ENCODE results near the gene GNG10. TPM values are rescaled to one million over a fixed set of nuclear protein-coding genes. Genes with fewer than 3 reads are reported as not detected.

The GNG10 gene
- total RNA-seq, 1 donor from 2014 or later, result 29.6 TPM

GRCh38 chr9:111637421-111637950 lies 23.9 kb upstream of the GNG10 start:
- Mint-ChIP-seq H3K4me3 (ENCODE audit: unreplicated experiment) (no peak overlapping the region), H3K36me3 (ENCODE audit: low read depth, unreplicated experiment) (no peaks in the 10 kb centered on the region), H3K27me3 (ENCODE audit: low read depth, unreplicated experiment) (no peaks in the 10 kb centered on the region), H3K9me3 (ENCODE audit: unreplicated experiment) (no peaks in the 10 kb centered on the region), H3K27ac (ENCODE audit: unreplicated experiment) (no peak overlapping the region), H3K4me1 (ENCODE audit: low read depth, unreplicated experiment) (peaks cover 22% of the 10 kb centered on the region)
- H3K27me3 ChIP-seq (ENCODE audit: insufficient read depth, low read length), result no peaks in the 10 kb centered on the region
- H3K27ac ChIP-seq (ENCODE audit: low read depth, low read length), result no peak overlapping the region
- H2AFZ ChIP-seq (ENCODE audit: low read depth, low read length), result no peak overlapping the region
- no peak for TF ChIP-seq CTCF (IDR thresholded peaks at IDR 0.05; ENCODE audit: insufficient read depth, low read depth, low read length)
- TF ChIP-seq EZH2 (IDR thresholded peaks at IDR 0.05; ENCODE audit: insufficient read depth, low read length), result no peak
- no peaks in the 10 kb centered on the region for H3K9me3 ChIP-seq (ENCODE audit: insufficient read depth, low read depth, low read length)
- FAIRE-seq (no peak), DNase-seq (ENCODE audit: low read depth) (no peak)
- peaks cover 67% of the 10 kb centered on the region for H4K20me1 ChIP-seq (ENCODE audit: insufficient read depth, low read length)
- no peak overlapping the region for H3K4me2 ChIP-seq (ENCODE audit: low read length)
- H3K9ac ChIP-seq (ENCODE audit: low read length), result no peak overlapping the region
- peaks cover 9% of the 10 kb centered on the region for H3K4me1 ChIP-seq (ENCODE audit: insufficient read depth, low read length)
- H3K4me3 ChIP-seq (ENCODE audit: insufficient read depth, low read depth, low read length), result no peak overlapping the region
- peaks cover 70% of the 10 kb centered on the region for H3K79me2 ChIP-seq (ENCODE audit: insufficient read depth, low read length)
- H3K36me3 ChIP-seq (ENCODE audit: insufficient read depth, low read length), result no peaks in the 10 kb centered on the region

- H3K36me3 ChIP-seq (ENCODE audit: insufficient read depth, low read length), result peaks cover 18% of the 10 kb centered on the region
- peaks cover 48% of the 10 kb centered on the region for H4K20me1 ChIP-seq (ENCODE audit: insufficient read depth, low read length)
- Mint-ChIP-seq H3K36me3 (ENCODE audit: low read depth, unreplicated experiment) (peaks cover 12% of the 10 kb centered on the region), H3K9me3 (ENCODE audit: unreplicated experiment) (no peaks in the 10 kb centered on the region), H3K4me1 (ENCODE audit: low read depth, unreplicated experiment) (no peaks in the 10 kb centered on the region), H3K4me3 (ENCODE audit: unreplicated experiment) (no peak overlapping the region), H3K27me3 (ENCODE audit: low read depth, unreplicated experiment) (no peaks in the 10 kb centered on the region), H3K27ac (ENCODE audit: unreplicated experiment) (no peak overlapping the region)
- no peaks in the 10 kb centered on the region for H3K9me3 ChIP-seq (ENCODE audit: insufficient read depth, low read depth, low read length)
- H3K9ac ChIP-seq (ENCODE audit: low read length), result no peak overlapping the region
- no peak overlapping the region for H3K4me2 ChIP-seq (ENCODE audit: low read length)
- H3K4me1 ChIP-seq (ENCODE audit: insufficient read depth, low read length), result no peaks in the 10 kb centered on the region
- no peak overlapping the region for H3K27ac ChIP-seq (ENCODE audit: low read depth, low read length)
- no peaks in the 10 kb centered on the region for H3K27me3 ChIP-seq (ENCODE audit: insufficient read depth, low read length)
- no peak for TF ChIP-seq CTCF (IDR thresholded peaks at IDR 0.05; ENCODE audit: insufficient read depth, low read depth, low read length)
- no peak for TF ChIP-seq EZH2 (IDR thresholded peaks at IDR 0.05; ENCODE audit: insufficient read depth, low read length)
- peaks cover 44% of the 10 kb centered on the region for H3K79me2 ChIP-seq (ENCODE audit: insufficient read depth, low read length)
- DNase-seq (ENCODE audit: low read depth) (no peak), FAIRE-seq (no peak)
- no peak overlapping the region for H3K4me3 ChIP-seq (ENCODE audit: insufficient read depth, low read depth, low read length)
- H2AFZ ChIP-seq (ENCODE audit: low read depth, low read length), result no peak overlapping the region
Measured at GRCh38 chr9:111644195-111644772, 17.1 kb upstream of the GNG10 start.

GRCh38 chr9:111645806-111646205 lies 15.6 kb upstream of the GNG10 start:
- Histone ChIP-seq H2AFZ (ENCODE audit: low read depth, low read length) (no peak overlapping the region), H3K9ac (ENCODE audit: low read length) (no peak overlapping the region), H3K79me2 (ENCODE audit: insufficient read depth, low read length) (peaks cover 41% of the 10 kb centered on the region), H3K27me3 (ENCODE audit: insufficient read depth, low read length) (no peaks in the 10 kb centered on the region), H3K27ac (ENCODE audit: low read depth, low read length) (no peak overlapping the region), H3K36me3 (ENCODE audit: insufficient read depth, low read length) (peaks cover 23% of the 10 kb centered on the region), H4K20me1 (ENCODE audit: insufficient read depth, low read length) (peaks cover 48% of the 10 kb centered on the region), H3K4me1 (ENCODE audit: insufficient read depth, low read length) (no peaks in the 10 kb centered on the region), H3K4me2 (ENCODE audit: low read length) (no peak overlapping the region), H3K9me3 (ENCODE audit: insufficient read depth, low read depth, low read length) (no peaks in the 10 kb centered on the region), H3K4me3 (ENCODE audit: insufficient read depth, low read depth, low read length) (no peak overlapping the region)
- no peaks in the 10 kb centered on the region for H3K4me1 Mint-ChIP-seq (ENCODE audit: low read depth, unreplicated experiment)
- peaks cover 14% of the 10 kb centered on the region for H3K36me3 Mint-ChIP-seq (ENCODE audit: low read depth, unreplicated experiment)
- H3K27me3 Mint-ChIP-seq (ENCODE audit: low read depth, unreplicated experiment), result no peaks in the 10 kb centered on the region
- FAIRE-seq, result no peak
- no peak overlapping the region for H3K27ac Mint-ChIP-seq (ENCODE audit: unreplicated experiment)
- DNase-seq (ENCODE audit: low read depth), result no peak
- no peaks in the 10 kb centered on the region for H3K9me3 Mint-ChIP-seq (ENCODE audit: unreplicated experiment)
- no peak overlapping the region for H3K4me3 Mint-ChIP-seq (ENCODE audit: unreplicated experiment)
- TF ChIP-seq CTCF (IDR thresholded peaks at IDR 0.05; ENCODE audit: insufficient read depth, low read depth, low read length) (no peak), EZH2 (IDR thresholded peaks at IDR 0.05; ENCODE audit: insufficient read depth, low read length) (no peak)

Measured in astrocyte (in vitro differentiated cells and primary cell).